Vagina (tissue), 2 donors: ENCODE data around the gene PCSK1. TPM values are rescaled to one million over a fixed set of nuclear protein-coding genes. Genes with fewer than 3 reads are reported as not detected.

ENCODE experiments used
- DNase-seq, 2 donors: peaks; one replicate each; pipeline ENCODE4 v3.0.0-alpha.2; 2017; ENCODE audit errors: extremely low spot score in 2 of 2
- H3K27ac ChIP-seq: fragments of 200-600 bp; sonication (generic); one replicate; pipeline ENCODE4 v1.5.1; 2019
- H3K27me3 ChIP-seq: fragments of 200-600 bp; sonication (generic); one replicate; pipeline ENCODE4 v1.5.1; 2019
- H3K36me3 ChIP-seq, 2 donors: fragments of 200-600 bp; sonication (generic); one replicate each; pipeline ENCODE4 v1.5.1; 2017 to 2019
- H3K4me1 ChIP-seq: fragments of 200-600 bp; sonication (generic); one replicate; pipeline ENCODE4 v1.5.1; 2019
- H3K4me3 ChIP-seq, 2 donors: fragments of 200-600 bp; sonication (generic); 1 replicate in 1 of 2; 2 replicates in 1 of 2; pipeline ENCODE4 v1.5.1; 2016 to 2019
- H3K9me3 ChIP-seq: fragments of 200-600 bp; sonication (generic); one replicate; pipeline ENCODE4 v1.5.1; 2019
- POLR2A ChIP-seq, 2 donors: fragments of 450-650 bp; IDR thresholded peaks; one replicate each; pipeline ENCODE4 v1.6.1; 2017; ENCODE audit warnings: antibody characterized with exemption in 2 of 2, mild to moderate bottlenecking in 2 of 2, moderate library complexity in 2 of 2
- POLR2AphosphoS5 ChIP-seq, 2 donors: sonication (generic); formaldehyde crosslinking; IDR thresholded peaks; one replicate each; pipeline ENCODE4 v1.9.0; 2017; ENCODE audit warnings: antibody characterized with exemption in 2 of 2, mild to moderate bottlenecking in 2 of 2, low read depth in 1 of 2; ENCODE audit not compliant: insufficient read depth in 1 of 2
- intact Hi-C: fragments of 100-400 bp; cut with DNase I; formaldehyde crosslinking; loops from one replicate; pipeline ENCODE4 v1.15.1; 2023
- total RNA-seq: library from RNA; depleted of rRNA; stranded (reverse); fragments of >200 nt; gene quantifications from one replicate; pipeline ENCODE4 v1.2.3, GENCODE V29; 2016
- TF ChIP-seq, protein P1 (sequence below), 3 experiments: fragments of 450-650 bp in 2 of 3; fragments of 200-600 bp in 1 of 3; sonication (generic) in 1 of 3; IDR thresholded peaks; one replicate each; pipeline ENCODE4 v1.5.1; 2017 to 2019; ENCODE audit warnings: antibody characterized with exemption in 3 of 3, mild to moderate bottlenecking in 2 of 3, moderate library complexity in 2 of 3

Gene PCSK1
- 1.7 TPM for total RNA-seq

DNA sequence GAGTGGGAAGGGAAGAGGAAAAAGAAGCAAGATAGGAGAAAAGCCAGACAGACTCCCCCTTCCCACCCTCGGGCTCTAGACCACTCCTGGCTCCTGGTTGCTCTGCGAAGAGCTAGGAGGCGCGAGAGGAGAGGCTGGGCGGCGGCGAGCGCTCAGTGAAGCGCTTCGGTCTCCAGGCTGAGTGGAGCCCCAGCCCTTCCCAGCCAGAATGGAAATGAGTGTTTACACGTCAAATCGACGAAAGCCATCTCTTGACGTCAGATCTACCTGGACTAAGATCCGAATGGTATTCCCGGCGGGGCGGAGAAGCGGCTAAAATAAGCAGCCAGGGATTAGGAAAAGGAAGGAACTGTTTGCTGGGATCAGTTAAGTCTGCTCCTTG lies at the start of gene PCSK1:
Gene PCSK1, minus strand, starts transcription at position 183 of the 382 bp plus-strand sequence. CDS start 206 bp downstream, outside the sequence.
- Histone ChIP-seq H3K4me1 (peaks cover 17% of the 10 kb centered on the region), H3K27ac (no peak within 1 kb of the TSS), H3K36me3 (no peaks in the 10 kb centered on the region), H3K27me3 (no peaks in the 10 kb centered on the region), H3K9me3 (no peaks in the 10 kb centered on the region), H3K4me3 (peak within 1 kb of the TSS; percentile 23 to 38)
- DNase-seq = no peak
- TF ChIP-seq POLR2AphosphoS5 (IDR thresholded peaks at IDR 0.05; ENCODE audit: insufficient read depth in 1 of 2, low read depth in 1 of 2) (no peak), POLR2A (IDR thresholded peaks at IDR 0.05) (no peak)
- TF ChIP-seq, protein P1, sequence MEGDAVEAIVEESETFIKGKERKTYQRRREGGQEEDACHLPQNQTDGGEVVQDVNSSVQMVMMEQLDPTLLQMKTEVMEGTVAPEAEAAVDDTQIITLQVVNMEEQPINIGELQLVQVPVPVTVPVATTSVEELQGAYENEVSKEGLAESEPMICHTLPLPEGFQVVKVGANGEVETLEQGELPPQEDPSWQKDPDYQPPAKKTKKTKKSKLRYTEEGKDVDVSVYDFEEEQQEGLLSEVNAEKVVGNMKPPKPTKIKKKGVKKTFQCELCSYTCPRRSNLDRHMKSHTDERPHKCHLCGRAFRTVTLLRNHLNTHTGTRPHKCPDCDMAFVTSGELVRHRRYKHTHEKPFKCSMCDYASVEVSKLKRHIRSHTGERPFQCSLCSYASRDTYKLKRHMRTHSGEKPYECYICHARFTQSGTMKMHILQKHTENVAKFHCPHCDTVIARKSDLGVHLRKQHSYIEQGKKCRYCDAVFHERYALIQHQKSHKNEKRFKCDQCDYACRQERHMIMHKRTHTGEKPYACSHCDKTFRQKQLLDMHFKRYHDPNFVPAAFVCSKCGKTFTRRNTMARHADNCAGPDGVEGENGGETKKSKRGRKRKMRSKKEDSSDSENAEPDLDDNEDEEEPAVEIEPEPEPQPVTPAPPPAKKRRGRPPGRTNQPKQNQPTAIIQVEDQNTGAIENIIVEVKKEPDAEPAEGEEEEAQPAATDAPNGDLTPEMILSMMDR (IDR thresholded peaks at IDR 0.05) = no peak
- intact Hi-C loops = no loop called here

- no peaks in the 10 kb centered on the region for H3K27me3 ChIP-seq
- H3K27ac ChIP-seq = no peak overlapping the region
- no peaks in the 10 kb centered on the region for H3K9me3 ChIP-seq
- H3K4me1 ChIP-seq = no peaks in the 10 kb centered on the region
- no peak overlapping the region for H3K4me3 ChIP-seq
- H3K36me3 ChIP-seq = no peaks in the 10 kb centered on the region
- no peak for DNase-seq
- TF ChIP-seq, protein P1 (IDR thresholded peaks at IDR 0.05) = no peak
- TF ChIP-seq POLR2A (IDR thresholded peaks at IDR 0.05) (no peak), POLR2AphosphoS5 (IDR thresholded peaks at IDR 0.05; ENCODE audit: insufficient read depth in 1 of 2, low read depth in 1 of 2) (no peak)
- intact Hi-C loops = no loop called here
Measured at GRCh38 chr5:96481867-96482266, 48.8 kb upstream of the PCSK1 start.

GRCh38 chr5:96481009-96481786 lies 48.1 kb upstream of the PCSK1 start:
- Histone ChIP-seq H3K27me3 (no peaks in the 10 kb centered on the region), H3K4me1 (no peaks in the 10 kb centered on the region)
- intact Hi-C loops = no loop called here

DNA sequence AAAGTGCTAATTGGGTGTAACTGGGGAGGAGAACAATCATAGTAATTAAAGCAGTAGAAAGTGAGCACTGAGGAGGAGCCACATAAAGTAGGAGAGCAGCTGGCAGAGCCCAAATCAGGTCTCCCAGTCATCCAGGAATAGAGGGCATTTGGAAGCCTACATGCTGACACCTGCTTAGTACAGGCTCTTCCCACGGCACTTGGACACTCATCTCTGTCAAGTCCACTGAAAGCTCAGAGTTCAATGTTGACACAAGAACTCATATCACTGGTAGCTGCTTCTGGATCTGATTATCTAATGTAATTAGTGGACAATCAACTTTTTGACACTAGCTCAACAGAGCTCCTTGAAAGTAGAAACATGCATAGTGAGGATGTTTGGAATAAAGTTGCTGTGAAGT lies 45.9 kb upstream of the PCSK1 start:
- no peak for DNase-seq
- no peak overlapping the region for H3K27ac ChIP-seq
- no peaks in the 10 kb centered on the region for H3K27me3 ChIP-seq
- H3K9me3 ChIP-seq = no peaks in the 10 kb centered on the region
- no peaks in the 10 kb centered on the region for H3K36me3 ChIP-seq
- no peak overlapping the region for H3K4me3 ChIP-seq
- TF ChIP-seq, protein P1 (IDR thresholded peaks at IDR 0.05) = no peak
- no peak for TF ChIP-seq POLR2A (IDR thresholded peaks at IDR 0.05)
- TF ChIP-seq POLR2AphosphoS5 (IDR thresholded peaks at IDR 0.05; ENCODE audit: insufficient read depth in 1 of 2, low read depth in 1 of 2) = no peak
- intact Hi-C loops = no loop called here
- no peaks in the 10 kb centered on the region for H3K4me1 ChIP-seq

More at GRCh38 chr5:96481009-96481786, 48.1 kb upstream of the PCSK1 start:
- no peak overlapping the region for H3K27ac ChIP-seq
- H3K4me3 ChIP-seq = no peak overlapping the region
- no peak for TF ChIP-seq POLR2AphosphoS5 (IDR thresholded peaks at IDR 0.05; ENCODE audit: insufficient read depth in 1 of 2, low read depth in 1 of 2)
- TF ChIP-seq POLR2A (IDR thresholded peaks at IDR 0.05) = no peak
- TF ChIP-seq, protein P1 (IDR thresholded peaks at IDR 0.05) = no peak
- H3K36me3 ChIP-seq = no peaks in the 10 kb centered on the region
- H3K9me3 ChIP-seq = no peaks in the 10 kb centered on the region
- no peak for DNase-seq

- TF ChIP-seq POLR2AphosphoS5 (IDR thresholded peaks at IDR 0.05; ENCODE audit: insufficient read depth in 1 of 2, low read depth in 1 of 2) (no peak), POLR2A (IDR thresholded peaks at IDR 0.05) (no peak)
- TF ChIP-seq, protein P1 (IDR thresholded peaks at IDR 0.05) = no peak
- Histone ChIP-seq H3K4me3 (no peak overlapping the region), H3K36me3 (no peaks in the 10 kb centered on the region), H3K9me3 (no peaks in the 10 kb centered on the region), H3K27me3 (no peaks in the 10 kb centered on the region), H3K27ac (no peak overlapping the region), H3K4me1 (no peaks in the 10 kb centered on the region)
- no peak for DNase-seq
- intact Hi-C loops = no loop called here
Measured at GRCh38 chr5:96476654-96477053, 43.6 kb upstream of the PCSK1 start.
